ENCODE results near the gene GPC5. TPM values are rescaled to one million over a fixed set of nuclear protein-coding genes. Genes with fewer than 3 reads are reported as not detected.

The GPC5 gene
- total RNA-seq, 2 donors from 2014 or later: 0.22 to 0.51 TPM

GRCh38 chr13:91771229-91771628 lies 372.8 kb downstream of the GPC5 start:
- Mint-ChIP-seq H3K27ac (no peak overlapping the region), H3K9me3 (no peaks in the 10 kb centered on the region), H3K4me1 (peaks cover 6% of the 10 kb centered on the region), H3K27me3 (ENCODE audit: insufficient read depth) (no peaks in the 10 kb centered on the region), H3K4me3 (no peak overlapping the region), H3K36me3 (ENCODE audit: low read depth) (no peaks in the 10 kb centered on the region)
- no peak overlapping the region for H3K4me3 ChIP-seq (ENCODE audit: low read length)
- WGBS, 2 experiments (ENCODE audit: insufficient coverage in 1 of 2, insufficient read length in 1 of 2): 46% methylated on average over 1 of the region's 1 CpG; no CpG with 5 or more reads in 1 of the 2 experiments
- DNase-seq: no peak
- peaks cover 5% of the 10 kb centered on the region for H3K4me1 ChIP-seq (ENCODE audit: control insufficient read depth, insufficient read depth, low read length)
- H3K9me3 ChIP-seq (ENCODE audit: control insufficient read depth, low read length): no peaks in the 10 kb centered on the region
- no peaks in the 10 kb centered on the region for H3K27me3 ChIP-seq (ENCODE audit: control insufficient read depth, insufficient read depth, low read length, poor library complexity, severe bottlenecking)
- H3K27ac ChIP-seq (ENCODE audit: low read depth, low read length): no peak overlapping the region
- no peak for TF ChIP-seq CTCF (conservative IDR thresholded peaks at IDR 0.05)
- no peaks in the 10 kb centered on the region for H3K36me3 ChIP-seq (ENCODE audit: control insufficient read depth, insufficient read depth, low read length)
- no peak overlapping the region for H3K9ac ChIP-seq (ENCODE audit: extremely low read depth, low read length, poor library complexity, severe bottlenecking)

DNA sequence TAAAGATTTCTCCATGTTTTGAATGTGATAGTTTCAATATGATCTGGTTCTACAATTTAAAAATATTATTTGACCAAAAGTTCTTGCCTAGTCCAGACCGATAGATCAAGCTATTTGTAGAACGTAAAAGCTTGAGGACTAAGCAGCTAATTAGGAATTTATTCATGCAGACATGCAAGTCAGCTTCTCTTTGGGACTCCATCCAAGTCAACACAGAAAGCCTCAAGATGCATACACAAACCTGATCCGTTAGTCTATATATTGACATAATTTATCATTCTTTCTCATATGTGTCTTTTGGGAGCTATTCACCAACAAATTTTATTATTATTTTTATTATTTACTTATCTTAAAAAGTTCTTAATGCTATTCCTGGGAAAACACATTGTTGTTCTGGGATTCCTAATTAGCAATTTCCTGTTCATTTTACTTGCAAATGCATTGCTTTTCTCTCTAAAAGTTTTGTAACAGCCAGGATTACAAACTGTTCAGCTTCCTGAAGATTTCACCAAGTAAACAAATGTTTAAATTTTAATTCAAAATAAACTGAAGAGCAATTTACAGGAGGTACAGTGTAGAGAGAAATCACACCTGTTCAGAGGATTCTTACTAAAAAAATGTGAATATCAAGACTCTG lies 375.3 kb downstream of the GPC5 start:
- Mint-ChIP-seq H3K9me3 (no peaks in the 10 kb centered on the region), H3K27me3 (ENCODE audit: insufficient read depth) (no peaks in the 10 kb centered on the region), H3K4me1 (no peaks in the 10 kb centered on the region), H3K27ac (no peak overlapping the region), H3K4me3 (no peak overlapping the region), H3K36me3 (ENCODE audit: low read depth) (no peaks in the 10 kb centered on the region)
- Histone ChIP-seq H3K4me3 (ENCODE audit: low read length) (no peak overlapping the region), H3K9me3 (ENCODE audit: control insufficient read depth, low read length) (no peaks in the 10 kb centered on the region), H3K4me1 (ENCODE audit: control insufficient read depth, insufficient read depth, low read length) (no peaks in the 10 kb centered on the region), H3K27ac (ENCODE audit: low read depth, low read length) (no peak overlapping the region), H3K36me3 (ENCODE audit: control insufficient read depth, insufficient read depth, low read length) (no peaks in the 10 kb centered on the region), H3K27me3 (ENCODE audit: control insufficient read depth, insufficient read depth, low read length, poor library complexity, severe bottlenecking) (no peaks in the 10 kb centered on the region), H3K9ac (ENCODE audit: extremely low read depth, low read length, poor library complexity, severe bottlenecking) (no peak overlapping the region)
- no peak for TF ChIP-seq CTCF (conservative IDR thresholded peaks at IDR 0.05)
- WGBS, 2 experiments (ENCODE audit: insufficient coverage in 1 of 2, insufficient read length in 1 of 2): 45% methylated on average over 3 of the region's 3 CpGs; no CpG with 5 or more reads in 1 of the 2 experiments
- DNase-seq: no peak

DNA sequence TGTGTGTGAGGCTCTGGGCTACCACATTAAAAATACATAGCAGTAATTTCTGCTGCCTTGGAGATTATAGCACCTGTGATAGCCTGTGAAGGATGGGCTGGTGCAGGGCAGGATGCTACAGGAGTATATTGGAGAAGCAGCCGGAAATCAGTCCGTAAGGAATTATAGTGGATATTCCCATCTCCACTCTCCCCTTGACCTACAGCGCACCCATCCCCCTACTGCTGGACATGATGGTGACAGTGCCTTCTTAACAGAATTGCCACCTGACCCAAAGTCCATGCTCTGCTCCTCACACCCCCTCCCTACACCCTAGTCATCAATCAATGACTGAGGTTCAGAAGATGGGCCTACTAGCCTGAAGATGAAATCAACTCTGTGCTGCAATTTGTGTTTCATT lies 376.0 kb downstream of the GPC5 start:
- no peak overlapping the region for H3K27ac Mint-ChIP-seq
- DNase-seq: peak; percentile 53
- Histone ChIP-seq H3K36me3 (ENCODE audit: control insufficient read depth, insufficient read depth, low read length) (no peaks in the 10 kb centered on the region), H3K9ac (ENCODE audit: extremely low read depth, low read length, poor library complexity, severe bottlenecking) (no peak overlapping the region), H3K27me3 (ENCODE audit: control insufficient read depth, insufficient read depth, low read length, poor library complexity, severe bottlenecking) (no peaks in the 10 kb centered on the region), H3K9me3 (ENCODE audit: control insufficient read depth, low read length) (no peaks in the 10 kb centered on the region), H3K4me1 (ENCODE audit: control insufficient read depth, insufficient read depth, low read length) (no peaks in the 10 kb centered on the region), H3K27ac (ENCODE audit: low read depth, low read length) (no peak overlapping the region), H3K4me3 (ENCODE audit: low read length) (no peak overlapping the region)
- WGBS, 2 experiments (ENCODE audit: insufficient coverage in 1 of 2, insufficient read length in 1 of 2): 95% methylated on average over 3 of the region's 3 CpGs; no CpG with 5 or more reads in 1 of the 2 experiments
- H3K4me1 Mint-ChIP-seq: no peaks in the 10 kb centered on the region
- no peaks in the 10 kb centered on the region for H3K9me3 Mint-ChIP-seq
- no peak overlapping the region for H3K4me3 Mint-ChIP-seq
- TF ChIP-seq CTCF (conservative IDR thresholded peaks at IDR 0.05): no peak
- no peaks in the 10 kb centered on the region for H3K27me3 Mint-ChIP-seq (ENCODE audit: insufficient read depth)
- no peaks in the 10 kb centered on the region for H3K36me3 Mint-ChIP-seq (ENCODE audit: low read depth)
